ENCODE results near the gene TMEM255B.

DNA sequence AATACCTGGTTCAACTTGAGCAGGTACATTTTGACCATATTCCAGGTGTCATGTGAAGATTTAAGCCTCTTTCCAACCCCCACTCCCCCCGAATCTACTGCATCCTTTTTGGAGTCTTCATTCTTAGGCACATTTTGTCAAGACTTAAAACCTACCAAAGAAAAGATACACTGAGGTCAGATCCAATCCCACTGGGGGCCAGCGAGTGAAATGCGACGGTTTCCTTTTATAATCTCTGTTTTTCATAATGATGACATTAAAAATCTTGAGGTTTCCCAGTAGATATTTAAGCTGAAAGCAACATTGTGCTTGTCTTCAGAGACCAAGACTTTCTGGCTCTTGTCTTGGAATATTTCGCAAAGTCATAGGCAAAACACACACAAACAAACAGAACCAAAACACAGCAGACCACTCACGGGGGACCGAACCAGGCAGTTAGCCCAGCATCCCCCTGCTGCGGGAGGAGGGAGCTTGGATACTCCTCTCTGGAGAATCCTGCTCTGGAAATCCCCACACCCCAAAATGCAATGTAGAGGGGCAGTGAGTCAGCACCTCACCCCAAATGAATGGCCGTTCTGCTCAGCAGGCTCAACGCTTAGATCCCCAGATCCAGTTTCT lies 105.4 kb downstream of the TMEM255B start:
- TF ChIP-seq BACH2 (CRISPR knock-in tag; IDR thresholded peaks at IDR 0.05; ENCODE audit: borderline replicate concordance) (no peak), ARNTL (CRISPR knock-in tag; IDR thresholded peaks at IDR 0.05; ENCODE audit: borderline replicate concordance, low read depth) (no peak), ZFP30 (CRISPR knock-in tag; IDR thresholded peaks at IDR 0.05) (no peak), GLIS3 (CRISPR knock-in tag; IDR thresholded peaks at IDR 0.05) (no peak), RARB (CRISPR knock-in tag; IDR thresholded peaks at IDR 0.05) (no peak), ZC3H10 (CRISPR knock-in tag; IDR thresholded peaks at IDR 0.05) (no peak)
- TF ChIP-seq, protein P1, sequence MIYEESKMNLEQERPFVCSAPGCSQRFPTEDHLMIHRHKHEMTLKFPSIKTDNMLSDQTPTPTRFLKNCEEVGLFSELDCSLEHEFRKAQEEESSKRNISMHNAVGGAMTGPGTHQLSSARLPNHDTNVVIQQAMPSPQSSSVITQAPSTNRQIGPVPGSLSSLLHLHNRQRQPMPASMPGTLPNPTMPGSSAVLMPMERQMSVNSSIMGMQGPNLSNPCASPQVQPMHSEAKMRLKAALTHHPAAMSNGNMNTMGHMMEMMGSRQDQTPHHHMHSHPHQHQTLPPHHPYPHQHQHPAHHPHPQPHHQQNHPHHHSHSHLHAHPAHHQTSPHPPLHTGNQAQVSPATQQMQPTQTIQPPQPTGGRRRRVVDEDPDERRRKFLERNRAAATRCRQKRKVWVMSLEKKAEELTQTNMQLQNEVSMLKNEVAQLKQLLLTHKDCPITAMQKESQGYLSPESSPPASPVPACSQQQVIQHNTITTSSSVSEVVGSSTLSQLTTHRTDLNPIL (CRISPR knock-in tag; IDR thresholded peaks at IDR 0.05; ENCODE audit: low read depth): no peak
